Cardiac fibroblast (primary cell): ENCODE results near the gene TBL3.
"Not testable (repeated sequence)": the region's sequence is repeated elsewhere in the genome, so short reads cannot be mapped to it uniquely, and the experiment has no call there.

Experiments used
- DNase-seq, 2 donors: peaks; one replicate each; pipeline versions ENCODE4 v3.0.0 to v3.0.0-alpha.2; 2010; ENCODE audit warnings: low read depth in 2 of 2
- H3K4me3 ChIP-seq, 2 donors: replicated peaks in 1 of 2; 1 replicate in 1 of 2; 2 replicates in 1 of 2; pipeline ENCODE4 v1.5.1; 2011; ENCODE audit warnings: low read depth in 2 of 2, low read length in 2 of 2, mild to moderate bottlenecking in 2 of 2, moderate library complexity in 1 of 2
- TF ChIP-seq, protein P1 (sequence below): IDR thresholded peaks from one replicate; pipeline ENCODE4 v1.5.1; 2011; ENCODE audit warnings: low read depth, mild to moderate bottlenecking, low read length, inconsistent platforms

TBL3 gene

DNA sequence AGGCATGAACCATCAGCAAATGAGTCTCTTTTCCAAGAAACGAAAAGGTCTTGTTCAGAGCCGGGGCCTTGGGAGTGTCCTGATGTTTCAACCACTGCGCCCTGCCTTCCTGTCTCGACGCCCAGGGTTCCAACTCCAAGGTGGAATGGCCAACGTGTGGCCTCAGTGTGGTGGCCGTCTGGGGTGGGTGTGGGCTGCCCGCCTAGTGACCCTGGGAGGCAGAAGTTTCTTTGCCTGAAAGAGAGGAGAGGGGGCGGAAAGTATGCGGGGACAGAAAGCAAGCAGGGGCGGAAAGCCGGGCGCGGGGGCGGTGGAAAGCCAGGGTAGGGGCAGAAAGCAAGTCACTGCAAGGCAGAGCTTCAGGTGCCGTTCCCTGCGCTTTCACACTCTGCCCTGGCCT is 32.9 kb upstream of the TBL3 start:
- no peak for DNase-seq
- TF ChIP-seq, protein P1, sequence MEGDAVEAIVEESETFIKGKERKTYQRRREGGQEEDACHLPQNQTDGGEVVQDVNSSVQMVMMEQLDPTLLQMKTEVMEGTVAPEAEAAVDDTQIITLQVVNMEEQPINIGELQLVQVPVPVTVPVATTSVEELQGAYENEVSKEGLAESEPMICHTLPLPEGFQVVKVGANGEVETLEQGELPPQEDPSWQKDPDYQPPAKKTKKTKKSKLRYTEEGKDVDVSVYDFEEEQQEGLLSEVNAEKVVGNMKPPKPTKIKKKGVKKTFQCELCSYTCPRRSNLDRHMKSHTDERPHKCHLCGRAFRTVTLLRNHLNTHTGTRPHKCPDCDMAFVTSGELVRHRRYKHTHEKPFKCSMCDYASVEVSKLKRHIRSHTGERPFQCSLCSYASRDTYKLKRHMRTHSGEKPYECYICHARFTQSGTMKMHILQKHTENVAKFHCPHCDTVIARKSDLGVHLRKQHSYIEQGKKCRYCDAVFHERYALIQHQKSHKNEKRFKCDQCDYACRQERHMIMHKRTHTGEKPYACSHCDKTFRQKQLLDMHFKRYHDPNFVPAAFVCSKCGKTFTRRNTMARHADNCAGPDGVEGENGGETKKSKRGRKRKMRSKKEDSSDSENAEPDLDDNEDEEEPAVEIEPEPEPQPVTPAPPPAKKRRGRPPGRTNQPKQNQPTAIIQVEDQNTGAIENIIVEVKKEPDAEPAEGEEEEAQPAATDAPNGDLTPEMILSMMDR = no peak
- no peak overlapping the region for H3K4me3 ChIP-seq

DNA sequence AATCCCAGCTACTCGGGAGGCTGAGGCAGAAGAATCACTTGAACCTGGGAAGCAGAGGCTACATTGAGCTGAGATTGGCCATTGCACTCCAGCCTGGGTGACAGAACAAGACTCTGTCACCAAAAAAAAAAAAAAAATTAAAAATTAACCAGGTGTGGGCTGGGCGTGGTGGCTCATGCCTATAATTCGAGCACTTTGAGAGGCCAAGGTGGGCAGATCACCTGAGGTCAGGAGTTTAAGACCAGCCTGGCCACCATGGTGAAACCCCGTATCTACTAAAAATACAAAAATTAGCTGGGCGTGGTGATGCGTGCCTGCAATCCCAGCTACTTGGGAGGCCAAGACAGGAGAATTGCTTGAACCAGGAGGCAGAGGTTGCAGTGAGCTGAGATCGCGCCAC is 32.0 kb upstream of the TBL3 start:
- H3K4me3 ChIP-seq = not testable (repeated sequence)

DNA sequence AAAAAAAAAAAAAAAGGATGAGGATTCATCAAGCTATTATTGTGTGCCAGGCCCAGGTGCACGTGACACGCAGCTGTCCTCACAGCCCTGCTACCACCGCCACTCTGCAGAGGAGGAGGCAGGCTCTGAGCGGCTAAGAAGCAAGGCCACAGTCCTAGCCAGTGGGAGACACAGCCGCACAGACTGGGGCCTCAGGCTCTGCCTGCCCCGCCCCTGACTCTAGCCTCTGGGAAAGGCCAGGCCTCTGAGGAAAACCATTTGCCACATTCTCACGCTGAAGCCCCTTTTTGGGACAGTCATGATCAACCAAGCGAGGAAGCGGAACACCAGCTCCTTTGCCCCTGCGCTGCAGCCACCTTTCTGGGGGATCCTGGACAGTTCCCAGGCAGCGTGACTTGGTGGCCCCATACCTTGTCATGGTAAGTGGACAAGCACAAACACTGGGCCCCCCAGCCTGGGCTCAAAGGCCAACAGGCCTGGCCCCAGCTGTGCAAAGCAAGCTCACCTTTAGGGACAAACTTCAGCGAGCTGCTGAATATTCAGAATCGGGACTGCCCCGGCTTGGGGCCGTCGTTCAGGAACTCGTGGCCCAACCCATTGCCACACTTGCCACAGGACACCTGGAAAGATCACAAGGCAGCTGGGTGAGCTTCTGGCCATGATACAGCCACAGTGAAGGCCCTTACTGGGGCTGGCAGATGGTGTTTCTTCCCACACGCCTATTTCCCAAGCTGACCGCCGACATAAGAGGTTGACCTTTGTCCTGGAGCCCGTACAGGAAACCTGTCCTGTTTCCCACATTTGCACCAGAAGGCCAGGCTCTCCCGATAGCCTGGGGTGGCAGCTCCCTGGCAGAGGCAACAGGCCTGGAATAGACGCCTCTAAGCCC is 31.3 kb upstream of the TBL3 start:
- H3K4me3 ChIP-seq = no peak overlapping the region
- DNase-seq = no peak
- TF ChIP-seq, protein P1 = no peak

More for the DNA sequence above, 32.0 kb upstream of the TBL3 start:
- not testable (repeated sequence) for DNase-seq

DNA sequence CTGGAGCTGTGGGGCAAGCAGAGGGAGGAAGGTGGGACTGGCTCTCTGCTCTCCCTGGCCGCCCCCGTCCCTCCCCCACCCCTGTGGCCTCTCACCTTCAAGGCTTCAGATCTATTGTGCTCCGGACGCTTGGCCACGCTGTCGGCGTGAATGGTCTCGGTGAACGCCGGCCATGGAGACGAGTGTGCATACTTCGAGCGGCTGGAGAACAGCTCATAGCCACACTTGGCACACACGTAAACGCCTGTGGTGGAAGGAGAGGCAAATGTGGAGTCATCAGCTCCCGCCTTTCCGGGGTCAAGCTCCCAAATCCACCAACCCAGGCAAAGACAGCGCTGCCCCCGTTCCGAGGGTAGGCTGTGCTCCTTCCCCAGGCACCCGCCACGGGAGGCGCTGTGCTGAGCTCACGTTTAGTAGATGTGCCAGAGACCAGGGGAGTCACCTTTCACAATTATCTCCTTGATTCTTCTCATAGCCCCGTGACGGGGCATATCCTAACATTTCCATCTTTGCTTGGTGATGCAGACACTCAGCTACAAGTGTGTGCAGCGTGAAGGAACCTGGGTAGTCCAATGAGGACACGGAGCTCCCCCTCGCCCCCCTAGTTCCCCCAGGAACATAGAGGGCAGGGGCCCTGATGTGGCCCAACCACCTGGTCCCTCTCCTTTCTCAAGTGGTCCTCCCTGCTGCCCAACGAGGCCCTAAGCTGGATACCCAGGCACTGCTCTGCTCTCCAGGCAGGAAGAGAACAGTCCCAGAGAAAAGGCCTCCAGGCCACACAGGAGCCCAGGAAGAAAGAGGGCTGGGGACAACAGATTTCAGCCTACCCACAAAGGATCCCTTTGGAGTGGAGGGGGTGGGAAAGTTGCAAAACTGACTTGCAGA is 30.4 kb upstream of the TBL3 start:
- TF ChIP-seq, protein P1 = no peak
- peak overlapping the region; percentile 5 to 86 for H3K4me3 ChIP-seq
- peak in 1 of 2 donors; percentile 39 for DNase-seq

DNA sequence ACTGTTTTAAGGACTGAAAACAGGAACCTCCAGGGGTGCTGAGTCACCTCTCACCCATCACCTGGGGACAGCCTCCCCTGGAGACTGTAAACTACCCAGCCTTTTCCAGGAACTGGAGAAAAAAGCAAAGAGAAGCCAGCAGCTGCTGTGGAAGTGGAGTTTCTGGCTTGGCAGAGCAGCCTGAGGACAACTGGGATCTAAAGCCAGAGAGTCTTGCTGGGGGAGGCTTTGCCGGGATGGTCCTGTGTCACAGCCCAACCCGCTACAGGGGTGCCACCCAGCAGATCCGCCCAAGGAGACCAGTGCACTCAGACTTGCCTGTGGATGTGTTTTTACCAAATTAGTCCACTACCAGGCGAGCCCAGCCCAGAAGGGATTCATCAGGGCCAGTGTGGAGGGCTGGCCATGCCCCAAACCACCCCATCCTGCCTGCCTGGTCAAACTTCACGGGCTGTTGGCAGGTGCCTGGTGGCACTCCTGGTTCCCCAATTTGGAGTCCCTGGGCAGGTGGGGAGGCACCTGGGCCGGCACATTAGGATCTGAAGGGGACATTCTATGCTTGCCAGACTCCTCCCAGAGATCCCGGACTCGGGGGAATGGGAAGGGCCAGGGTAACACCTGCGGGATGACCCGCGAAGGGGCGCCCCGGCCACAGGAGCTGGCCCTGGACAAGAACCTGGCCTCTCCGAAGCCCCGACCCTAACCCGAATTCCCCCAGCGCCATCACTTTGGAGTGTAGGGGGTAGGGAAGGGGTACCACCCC is 29.6 kb upstream of the TBL3 start:
- TF ChIP-seq, protein P1 = no peak
- H3K4me3 ChIP-seq = peak overlapping the region; percentile 86 to 92
- DNase-seq = peak; percentile 40 to 53

DNA sequence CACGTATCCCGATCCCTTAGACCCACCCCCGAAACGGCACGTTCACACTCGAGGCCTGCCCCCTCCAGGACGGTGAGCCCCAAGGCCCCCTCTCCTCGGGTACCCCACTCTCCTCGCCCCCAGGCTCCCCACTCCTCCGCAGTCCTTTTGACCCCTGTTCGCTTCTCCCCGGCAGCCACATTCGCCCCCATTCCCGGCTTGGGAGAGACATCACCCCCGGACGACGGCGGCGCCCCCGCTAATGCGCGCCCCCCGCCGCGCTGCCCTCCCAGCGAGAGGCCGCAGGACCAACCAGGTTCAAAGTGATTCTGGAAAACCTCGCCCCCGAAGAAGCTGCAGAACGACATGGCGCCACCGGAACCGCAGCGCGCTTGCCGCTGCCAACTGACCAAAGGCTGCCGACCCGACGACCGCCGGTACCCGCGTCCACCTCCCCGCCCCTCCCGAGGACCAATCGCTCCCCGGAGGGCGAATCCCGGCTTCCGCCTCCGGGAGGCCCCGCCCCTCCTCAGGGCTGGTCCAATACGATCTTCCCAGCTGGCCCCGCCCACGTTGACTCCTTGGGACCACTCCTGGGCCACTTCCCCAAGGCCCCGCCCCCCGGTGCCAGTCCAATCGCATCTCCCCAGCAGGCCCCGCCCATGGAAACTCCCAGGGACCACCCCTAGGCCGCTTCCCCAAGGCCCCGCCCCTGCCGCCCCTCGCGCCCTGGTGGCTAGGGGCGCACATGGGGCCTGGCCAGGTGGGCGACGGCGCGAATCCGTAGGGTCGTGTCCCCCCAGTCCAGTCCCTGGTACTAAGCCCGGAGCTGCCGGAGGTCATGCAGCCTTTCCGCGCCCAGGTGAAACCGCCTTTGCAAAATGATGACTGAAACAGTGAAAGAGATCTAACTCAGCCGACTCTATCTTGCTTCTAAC is 28.8 kb upstream of the TBL3 start, which contains the start of gene MSRB1:
Gene MSRB1, minus strand, starts transcription at position 390 of the 917 bp plus-strand sequence. Its CDS starts 43 bp downstream, at position 347.
- peak within 1 kb of the TSS; percentile 86 to 92 for H3K4me3 ChIP-seq
- DNase-seq = peak; percentile 98 to 99
- TF ChIP-seq, protein P1 = no peak
